NB4 (cell line): Measurements from ENCODE around the gene BMP8A.
"Not testable (repeated sequence)": the region's sequence is repeated elsewhere in the genome, so short reads cannot be mapped to it uniquely, and the experiment has no call there.

Experiments used
- DNase-seq: peaks from one replicate; pipeline ENCODE4 v3.0.0; 2010; ENCODE audit warnings: low read depth
- H3K4me3 ChIP-seq: one replicate; pipeline ENCODE4 v1.5.1; 2011; ENCODE audit warnings: mild to moderate bottlenecking, low read depth, low read length, moderate library complexity
- MAX ChIP-seq: IDR thresholded peaks from 2 replicates; pipeline ENCODE4 v1.6.1; 2011; ENCODE audit warnings: low read depth, low read length
- MYC ChIP-seq: IDR thresholded peaks from 2 replicates; pipeline ENCODE4 v1.6.1; 2011; ENCODE audit warnings: low read depth, low read length
- POLR2A ChIP-seq: IDR thresholded peaks from 2 replicates; pipeline ENCODE4 v1.6.1; 2011; ENCODE audit warnings: mild to moderate bottlenecking; ENCODE audit not compliant: insufficient read length; ENCODE audit errors: extremely low read depth
- TF ChIP-seq, protein P1 (sequence below): IDR thresholded peaks from one replicate; pipeline ENCODE4 v1.5.1; 2012; ENCODE audit warnings: low read depth, low read length

Gene BMP8A

DNA sequence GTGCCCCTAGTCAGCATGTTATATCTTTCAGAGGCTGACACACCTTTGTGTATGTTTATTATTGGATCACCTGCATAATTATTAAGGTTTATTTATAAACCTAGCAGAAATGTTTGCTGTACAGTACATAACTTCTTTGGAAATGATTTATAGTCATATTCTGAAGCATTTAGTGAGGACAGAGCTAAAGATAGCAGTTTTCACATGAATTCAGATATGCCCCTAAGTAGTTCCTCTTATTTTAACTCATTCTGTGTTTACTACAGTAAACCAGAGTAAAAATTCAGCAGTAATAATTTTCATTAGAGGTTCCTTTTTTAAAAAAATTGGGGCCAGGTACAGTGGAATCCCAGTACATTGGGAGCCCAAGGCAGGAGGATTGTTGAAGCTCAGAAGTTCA, 21.4 kb upstream of the BMP8A start:
- DNase-seq, result no peak
- no peak for TF ChIP-seq MYC
- no peak for TF ChIP-seq MAX
- TF ChIP-seq, protein P1, sequence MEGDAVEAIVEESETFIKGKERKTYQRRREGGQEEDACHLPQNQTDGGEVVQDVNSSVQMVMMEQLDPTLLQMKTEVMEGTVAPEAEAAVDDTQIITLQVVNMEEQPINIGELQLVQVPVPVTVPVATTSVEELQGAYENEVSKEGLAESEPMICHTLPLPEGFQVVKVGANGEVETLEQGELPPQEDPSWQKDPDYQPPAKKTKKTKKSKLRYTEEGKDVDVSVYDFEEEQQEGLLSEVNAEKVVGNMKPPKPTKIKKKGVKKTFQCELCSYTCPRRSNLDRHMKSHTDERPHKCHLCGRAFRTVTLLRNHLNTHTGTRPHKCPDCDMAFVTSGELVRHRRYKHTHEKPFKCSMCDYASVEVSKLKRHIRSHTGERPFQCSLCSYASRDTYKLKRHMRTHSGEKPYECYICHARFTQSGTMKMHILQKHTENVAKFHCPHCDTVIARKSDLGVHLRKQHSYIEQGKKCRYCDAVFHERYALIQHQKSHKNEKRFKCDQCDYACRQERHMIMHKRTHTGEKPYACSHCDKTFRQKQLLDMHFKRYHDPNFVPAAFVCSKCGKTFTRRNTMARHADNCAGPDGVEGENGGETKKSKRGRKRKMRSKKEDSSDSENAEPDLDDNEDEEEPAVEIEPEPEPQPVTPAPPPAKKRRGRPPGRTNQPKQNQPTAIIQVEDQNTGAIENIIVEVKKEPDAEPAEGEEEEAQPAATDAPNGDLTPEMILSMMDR, result no peak
- no peak for TF ChIP-seq POLR2A
- no peak overlapping the region for H3K4me3 ChIP-seq

DNA sequence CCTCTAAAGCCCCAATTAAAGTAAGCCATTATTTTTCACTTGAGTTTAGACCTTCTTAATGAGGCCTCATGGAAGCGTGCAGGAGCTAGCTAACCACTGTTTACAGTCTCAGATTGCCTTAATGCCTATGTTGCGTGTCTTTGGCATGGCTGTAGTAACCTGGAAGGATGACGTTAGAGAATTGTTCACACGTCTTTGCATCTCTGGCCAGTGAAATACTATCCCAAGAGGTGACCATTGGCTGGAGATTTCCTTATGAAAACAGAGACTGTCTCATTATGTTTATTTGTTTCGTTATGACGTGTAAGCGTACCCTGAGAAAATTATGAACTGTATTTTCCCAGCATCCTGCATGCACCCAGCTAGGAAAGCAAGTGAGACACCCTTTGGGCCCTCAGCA, 18.6 kb upstream of the BMP8A start:
- DNase-seq, result no peak
- TF ChIP-seq MAX, result no peak
- no peak for TF ChIP-seq MYC
- TF ChIP-seq, protein P1, result no peak
- TF ChIP-seq POLR2A, result no peak
- H3K4me3 ChIP-seq, result no peak overlapping the region

DNA sequence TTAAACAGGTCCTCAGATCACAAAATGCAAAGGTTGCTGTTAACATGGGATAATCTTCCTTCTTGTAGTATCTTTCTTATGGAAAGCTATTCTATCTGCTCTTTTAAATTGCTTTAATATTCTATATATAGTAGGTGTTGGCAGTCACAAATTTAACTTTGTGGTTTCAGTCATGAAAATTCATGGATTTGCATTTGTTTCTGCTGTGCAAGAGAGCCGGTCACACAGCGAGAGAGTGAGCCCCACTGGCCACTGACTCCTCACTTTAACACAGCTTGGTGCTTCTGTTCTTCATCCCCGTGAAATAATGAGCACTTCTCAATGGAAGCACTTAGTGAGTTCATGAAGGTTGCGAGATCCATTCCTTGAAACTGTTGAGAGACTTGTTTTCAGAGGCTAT, 18.1 kb upstream of the BMP8A start:
- no peak for DNase-seq
- no peak overlapping the region for H3K4me3 ChIP-seq
- TF ChIP-seq MYC (no peak), MAX (no peak), POLR2A (no peak)
- TF ChIP-seq, protein P1, result no peak

- no peak overlapping the region for H3K4me3 ChIP-seq
- TF ChIP-seq POLR2A (no peak), MAX (no peak), MYC (no peak)
- TF ChIP-seq, protein P1, result no peak
- no peak for DNase-seq
Observed at GRCh38 chr1:39474810-39475209, 16.6 kb upstream of the BMP8A start.

DNA sequence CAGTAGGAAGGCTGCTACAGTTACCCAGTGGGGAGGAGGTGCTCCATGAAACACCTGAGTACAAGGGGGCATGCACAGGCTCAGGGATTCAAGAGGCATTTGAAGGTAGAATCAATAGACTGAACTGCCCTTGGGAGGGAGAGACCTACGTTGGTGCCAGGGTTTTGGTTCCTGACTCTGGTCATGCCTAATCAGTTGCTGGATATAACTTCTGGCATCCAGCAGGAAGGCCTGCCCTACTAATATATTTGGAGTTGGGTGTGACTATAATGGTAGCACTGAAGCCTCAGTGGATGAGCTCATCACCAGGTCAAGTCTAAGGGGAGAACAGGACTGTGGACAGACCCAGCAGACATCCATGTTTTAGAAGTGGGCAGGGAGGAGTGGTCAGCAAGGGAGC, 15.9 kb upstream of the BMP8A start:
- H3K4me3 ChIP-seq, DNase-seq: not testable (repeated sequence)

- TF ChIP-seq POLR2A (no peak), MYC (no peak), MAX (no peak)
- TF ChIP-seq, protein P1, result no peak
- no peak for DNase-seq
- no peak overlapping the region for H3K4me3 ChIP-seq
Observed at GRCh38 chr1:39478126-39478915, 13.1 kb upstream of the BMP8A start.
